ENCODE data around the gene DLG1. TPM values are rescaled to one million over a fixed set of nuclear protein-coding genes. Genes with fewer than 3 reads are reported as not detected.

Gene DLG1
- total RNA-seq, 1 experiment from 2014 or later: 89.8 TPM

DNA sequence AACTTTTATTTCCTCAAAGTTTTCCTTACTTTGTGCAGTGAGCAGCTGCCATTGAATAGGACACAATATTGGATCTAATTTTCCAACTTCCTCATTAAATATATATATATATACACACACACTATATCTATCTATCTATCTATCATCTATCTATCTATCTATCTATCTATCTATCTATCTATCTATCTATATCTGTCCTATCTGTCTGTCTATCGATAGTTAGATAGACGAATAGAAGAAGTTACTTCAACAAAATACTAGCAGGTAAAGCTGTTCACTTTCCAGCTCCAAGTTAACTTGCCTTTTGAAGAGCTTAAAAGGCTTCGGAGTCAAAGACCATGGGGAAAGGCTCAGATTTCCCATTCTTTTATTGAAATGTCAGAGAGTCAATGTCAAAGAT, 3.6 kb upstream of the DLG1 start:
- Histone ChIP-seq H3K4me2 (ENCODE audit: low read length) (no peak overlapping the region), H3K4me1 (ENCODE audit: control insufficient read depth in 1 of 2, insufficient read depth in 2 of 2, low read length in 2 of 2) (peaks cover 8 to 21% of the 10 kb centered on the region in 2 experiments; a peak in 3 of 4 replicates), H4K20me1 (ENCODE audit: insufficient read depth) (no peaks in the 10 kb centered on the region), H3K4me3 (replicated peaks in 1 of 2; ENCODE audit: low read depth in 1 of 2, low read length in 2 of 2) (no peak overlapping the region), H3K27me3 (ENCODE audit: insufficient read depth, low read length) (no peaks in the 10 kb centered on the region), H3K9me3 (ENCODE audit: control insufficient read depth in 1 of 2, insufficient read depth in 1 of 2, low read depth in 1 of 2, low read length in 2 of 2) (no peaks in the 10 kb centered on the region), H3K9me2 (ENCODE audit: insufficient read depth) (no peaks in the 10 kb centered on the region), H3K79me2 (ENCODE audit: insufficient read depth, low read length) (peaks cover 8% of the 10 kb centered on the region), H2AFZ (ENCODE audit: low read depth, low read length, poor library complexity, severe bottlenecking) (no peak overlapping the region), H3K9ac (ENCODE audit: low read length) (no peak overlapping the region), H3K27ac (ENCODE audit: low read depth, low read length) (no peak overlapping the region), H3K36me3 (ENCODE audit: control insufficient read depth in 1 of 2, insufficient read depth in 2 of 2, low read length in 2 of 2) (no peaks in the 10 kb centered on the region)
- ChIA-PET RAD21 (ENCODE audit: low non-redundant PET in 1 of 2, low total read pairs in 2 of 2, uncharacterized antibody in 2 of 2, unreplicated experiment in 2 of 2) (no interaction called here), CTCF (no interaction called here), POLR2A (no interaction called here)
- DNase-seq (ENCODE audit: low read depth, low spot score): no peak
- intact Hi-C loops (cut with micrococcal nuclease): no loop called here
- BruUV-seq (replicated peaks): no TSS peak
- TF ChIP-seq RAD21 (IDR thresholded peaks at IDR 0.05; ENCODE audit: low read depth) (no peak), EGR1 (IDR thresholded peaks at IDR 0.05; ENCODE audit: low read depth) (no peak), CBX3 (IDR thresholded peaks at IDR 0.05; ENCODE audit: low read depth) (no peak), ELF1 (IDR thresholded peaks at IDR 0.05; ENCODE audit: borderline replicate concordance, low read depth) (no peak), EZH2 (IDR thresholded peaks at IDR 0.05) (no peak), ZNF274 (IDR thresholded peaks at IDR 0.05; ENCODE audit: low read depth, low read length) (no peak)
- TF ChIP-seq, protein P1, sequence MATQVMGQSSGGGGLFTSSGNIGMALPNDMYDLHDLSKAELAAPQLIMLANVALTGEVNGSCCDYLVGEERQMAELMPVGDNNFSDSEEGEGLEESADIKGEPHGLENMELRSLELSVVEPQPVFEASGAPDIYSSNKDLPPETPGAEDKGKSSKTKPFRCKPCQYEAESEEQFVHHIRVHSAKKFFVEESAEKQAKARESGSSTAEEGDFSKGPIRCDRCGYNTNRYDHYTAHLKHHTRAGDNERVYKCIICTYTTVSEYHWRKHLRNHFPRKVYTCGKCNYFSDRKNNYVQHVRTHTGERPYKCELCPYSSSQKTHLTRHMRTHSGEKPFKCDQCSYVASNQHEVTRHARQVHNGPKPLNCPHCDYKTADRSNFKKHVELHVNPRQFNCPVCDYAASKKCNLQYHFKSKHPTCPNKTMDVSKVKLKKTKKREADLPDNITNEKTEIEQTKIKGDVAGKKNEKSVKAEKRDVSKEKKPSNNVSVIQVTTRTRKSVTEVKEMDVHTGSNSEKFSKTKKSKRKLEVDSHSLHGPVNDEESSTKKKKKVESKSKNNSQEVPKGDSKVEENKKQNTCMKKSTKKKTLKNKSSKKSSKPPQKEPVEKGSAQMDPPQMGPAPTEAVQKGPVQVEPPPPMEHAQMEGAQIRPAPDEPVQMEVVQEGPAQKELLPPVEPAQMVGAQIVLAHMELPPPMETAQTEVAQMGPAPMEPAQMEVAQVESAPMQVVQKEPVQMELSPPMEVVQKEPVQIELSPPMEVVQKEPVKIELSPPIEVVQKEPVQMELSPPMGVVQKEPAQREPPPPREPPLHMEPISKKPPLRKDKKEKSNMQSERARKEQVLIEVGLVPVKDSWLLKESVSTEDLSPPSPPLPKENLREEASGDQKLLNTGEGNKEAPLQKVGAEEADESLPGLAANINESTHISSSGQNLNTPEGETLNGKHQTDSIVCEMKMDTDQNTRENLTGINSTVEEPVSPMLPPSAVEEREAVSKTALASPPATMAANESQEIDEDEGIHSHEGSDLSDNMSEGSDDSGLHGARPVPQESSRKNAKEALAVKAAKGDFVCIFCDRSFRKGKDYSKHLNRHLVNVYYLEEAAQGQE (IDR thresholded peaks at IDR 0.05; ENCODE audit: low read depth): no peak
- TF ChIP-seq, protein P2, sequence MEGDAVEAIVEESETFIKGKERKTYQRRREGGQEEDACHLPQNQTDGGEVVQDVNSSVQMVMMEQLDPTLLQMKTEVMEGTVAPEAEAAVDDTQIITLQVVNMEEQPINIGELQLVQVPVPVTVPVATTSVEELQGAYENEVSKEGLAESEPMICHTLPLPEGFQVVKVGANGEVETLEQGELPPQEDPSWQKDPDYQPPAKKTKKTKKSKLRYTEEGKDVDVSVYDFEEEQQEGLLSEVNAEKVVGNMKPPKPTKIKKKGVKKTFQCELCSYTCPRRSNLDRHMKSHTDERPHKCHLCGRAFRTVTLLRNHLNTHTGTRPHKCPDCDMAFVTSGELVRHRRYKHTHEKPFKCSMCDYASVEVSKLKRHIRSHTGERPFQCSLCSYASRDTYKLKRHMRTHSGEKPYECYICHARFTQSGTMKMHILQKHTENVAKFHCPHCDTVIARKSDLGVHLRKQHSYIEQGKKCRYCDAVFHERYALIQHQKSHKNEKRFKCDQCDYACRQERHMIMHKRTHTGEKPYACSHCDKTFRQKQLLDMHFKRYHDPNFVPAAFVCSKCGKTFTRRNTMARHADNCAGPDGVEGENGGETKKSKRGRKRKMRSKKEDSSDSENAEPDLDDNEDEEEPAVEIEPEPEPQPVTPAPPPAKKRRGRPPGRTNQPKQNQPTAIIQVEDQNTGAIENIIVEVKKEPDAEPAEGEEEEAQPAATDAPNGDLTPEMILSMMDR (IDR thresholded peaks at IDR 0.05 in 2 of 3, conservative IDR thresholded peaks at IDR 0.05 in 1 of 3; ENCODE audit: borderline replicate concordance in 1 of 3, insufficient read depth in 1 of 3, low read depth in 2 of 3, low read length in 2 of 3): no peak
- ATAC-seq: no peak

Data from HCT116 (cell line).